Stimulated activated CD4-positive, alpha-beta T cell treated with anti-CD3 and anti-CD28 coated beads, Interleukin-4, amount 100 ng/mL, for 4 hours (primary cell): Measurements from ENCODE around the gene TMEM167B.
"Not testable (repeated sequence)": the region's sequence is repeated elsewhere in the genome, so short reads cannot be mapped to it uniquely, and the experiment has no call there.

Experiments
- DNase-seq, 2 experiments: peaks; one replicate each; pipeline ENCODE4 v3.0.0-alpha.2; 2020

The TMEM167B gene

GRCh38 chr1:109090196-109091077 lies at the start of gene TMEM167B:
Gene TMEM167B, plus strand, starts transcription at chr1:109090764. Its CDS starts 109 bp downstream, at chr1:109090873.
- peak; percentile 77 to 86 for DNase-seq

- DNase-seq, result peak in 1 of 2 experiments; percentile 17
Measured at GRCh38 chr1:109040989-109041620, 49.5 kb upstream of the TMEM167B start.

GRCh38 chr1:109041621-109042468 lies 48.7 kb upstream of the TMEM167B start, which contains the start of gene WDR47:
Gene WDR47, minus strand, starts transcription at chr1:109042102. Its CDS starts 18,590 bp downstream, at chr1:109023512.
- peak; percentile 93 to 96 for DNase-seq

GRCh38 chr1:109045595-109045994 lies 45.0 kb upstream of the TMEM167B start:
- DNase-seq, result no peak

GRCh38 chr1:109046671-109047070 lies 43.9 kb upstream of the TMEM167B start:
- DNase-seq, result no peak

GRCh38 chr1:109047339-109047738 lies 43.2 kb upstream of the TMEM167B start:
- no peak for DNase-seq

GRCh38 chr1:109048335-109048734 lies 42.2 kb upstream of the TMEM167B start:
- DNase-seq, result no peak

GRCh38 chr1:109050228-109050995 lies 40.2 kb upstream of the TMEM167B start:
- DNase-seq, result no peak

GRCh38 chr1:109052145-109052544 lies 38.4 kb upstream of the TMEM167B start:
- not testable (repeated sequence) for DNase-seq

GRCh38 chr1:109056064-109056463 lies 34.5 kb upstream of the TMEM167B start:
- DNase-seq, result no peak

GRCh38 chr1:109059026-109059425 lies 31.5 kb upstream of the TMEM167B start:
- DNase-seq, result no peak

GRCh38 chr1:109060707-109061106 lies 29.9 kb upstream of the TMEM167B start:
- no peak for DNase-seq

GRCh38 chr1:109061183-109061582 lies 29.4 kb upstream of the TMEM167B start:
- no peak for DNase-seq

GRCh38 chr1:109065137-109065536 lies 25.4 kb upstream of the TMEM167B start:
- DNase-seq, result no peak

- DNase-seq, result no peak
Measured at GRCh38 chr1:109067883-109068282, 22.7 kb upstream of the TMEM167B start.

- no peak for DNase-seq
Measured at GRCh38 chr1:109069294-109069693, 21.3 kb upstream of the TMEM167B start.

GRCh38 chr1:109075531-109076490 lies 14.8 kb upstream of the TMEM167B start, which contains the start of gene TAF13:
Gene TAF13, minus strand, starts transcription at chr1:109076003. Its CDS starts 56 bp downstream, at chr1:109075947.
- DNase-seq, result peak; percentile 81 to 83

GRCh38 chr1:109078317-109078716 lies 12.2 kb upstream of the TMEM167B start:
- DNase-seq, result no peak

- DNase-seq, result no peak
Measured at GRCh38 chr1:109079240-109079622, 11.3 kb upstream of the TMEM167B start.

- DNase-seq, result no peak
Measured at GRCh38 chr1:109080441-109081082, 10.0 kb upstream of the TMEM167B start.
